Lung microvascular endothelial cell (primary cell): ENCODE data around the gene GALNT7. TPM values are rescaled to one million over a fixed set of nuclear protein-coding genes. Genes with fewer than 3 reads are reported as not detected.
"Not testable (repeated sequence)": the region's sequence is repeated elsewhere in the genome, so short reads cannot be mapped to it uniquely, and the experiment has no call there.

Experiments used
- DNase-seq, 2 donors: peaks; one replicate each; pipeline versions ENCODE4 v3.0.0 to v3.0.0-alpha.2; 2010; ENCODE audit warnings: low read depth in 2 of 2
- total RNA-seq: library from RNA; depleted of rRNA; stranded (reverse); fragments of >200 nt; gene quantifications from 2 replicates; pipeline ENCODE4 v1.2.1, GENCODE V29; 2014

GALNT7 gene
- total RNA-seq = 14.7 and 22.4 TPM in 2 replicates

GRCh38 chr4:173168396-173169177 lies at the start of gene GALNT7:
GALNT7 (plus strand) TSS chr4:173168811; CDS start chr4:173168836, 25 bp downstream.
- DNase-seq = peak; percentile 51 to 65

GRCh38 chr4:173118819-173119218 lies 49.8 kb upstream of the GALNT7 start:
- DNase-seq = not testable (repeated sequence)

- peak in 1 of 2 donors; percentile 17 for DNase-seq
These were observed 48.8 kb upstream of the GALNT7 start for GRCh38 chr4:173119818-173120217.

- peak; percentile 20 to 45 for DNase-seq
These were observed 47.5 kb upstream of the GALNT7 start for GRCh38 chr4:173121076-173121561.

GRCh38 chr4:173124209-173124865 lies 44.3 kb upstream of the GALNT7 start:
- no peak for DNase-seq

GRCh38 chr4:173125216-173125812 lies 43.3 kb upstream of the GALNT7 start:
- DNase-seq = peak in 1 of 2 donors; percentile 22

- no peak for DNase-seq
These were observed 40.3 kb upstream of the GALNT7 start for GRCh38 chr4:173128199-173128890.

- DNase-seq = no peak
These were observed 37.9 kb upstream of the GALNT7 start for GRCh38 chr4:173130687-173131086.

- no peak for DNase-seq
These were observed 34.2 kb upstream of the GALNT7 start for GRCh38 chr4:173134426-173134825.

GRCh38 chr4:173135241-173135847 lies 33.3 kb upstream of the GALNT7 start:
- peak in 1 of 2 donors; percentile 5 for DNase-seq

- no peak for DNase-seq
These were observed 30.0 kb upstream of the GALNT7 start for GRCh38 chr4:173138624-173139023.

- DNase-seq = no peak
These were observed 29.1 kb upstream of the GALNT7 start for GRCh38 chr4:173139561-173139960.

GRCh38 chr4:173145131-173145530 lies 23.5 kb upstream of the GALNT7 start:
- DNase-seq = no peak

GRCh38 chr4:173146456-173146855 lies 22.2 kb upstream of the GALNT7 start:
- no peak for DNase-seq

- DNase-seq = no peak
These were observed 17.1 kb upstream of the GALNT7 start for GRCh38 chr4:173151496-173151895.

GRCh38 chr4:173152104-173152503 lies 16.5 kb upstream of the GALNT7 start:
- DNase-seq = no peak

- DNase-seq = no peak
These were observed 15.2 kb upstream of the GALNT7 start for GRCh38 chr4:173153445-173153844.

GRCh38 chr4:173159791-173160190 lies 8.8 kb upstream of the GALNT7 start:
- DNase-seq = no peak

GRCh38 chr4:173160871-173161270 lies 7.7 kb upstream of the GALNT7 start:
- DNase-seq = no peak

- no peak for DNase-seq
These were observed 7.3 kb upstream of the GALNT7 start for GRCh38 chr4:173161311-173161710.

GRCh38 chr4:173165706-173166105 lies 2.9 kb upstream of the GALNT7 start:
- no peak for DNase-seq
